NCI-H345 (cell line): ENCODE data around the gene ZCCHC7.
"Not testable (repeated sequence)": the region's sequence is repeated elsewhere in the genome, so short reads cannot be mapped to it uniquely, and the experiment has no call there.

ENCODE experiments used
- DNase-seq: peaks from one replicate; lab custom pipeline; 2025; lab: John Stamatoyannopoulos, UW

ZCCHC7 gene

GRCh38 chr9:37120843-37121335 is 515 bp downstream of the ZCCHC7 start:
- not testable (repeated sequence) for DNase-seq

GRCh38 chr9:37121881-37122280 is 1.5 kb downstream of the ZCCHC7 start:
- no peak for DNase-seq

- no peak for DNase-seq
Observed at GRCh38 chr9:37126214-37126788, 5.9 kb downstream of the ZCCHC7 start.

GRCh38 chr9:37127018-37127417 is 6.6 kb downstream of the ZCCHC7 start:
- DNase-seq, result no peak

GRCh38 chr9:37128051-37128450 is 7.7 kb downstream of the ZCCHC7 start:
- DNase-seq, result no peak

- DNase-seq, result no peak
Observed at GRCh38 chr9:37134166-37134565, 13.8 kb downstream of the ZCCHC7 start.

GRCh38 chr9:37141015-37141414 is 20.6 kb downstream of the ZCCHC7 start:
- no peak for DNase-seq

GRCh38 chr9:37144762-37145161 is 24.4 kb downstream of the ZCCHC7 start:
- no peak for DNase-seq

GRCh38 chr9:37146410-37146809 is 26.0 kb downstream of the ZCCHC7 start:
- DNase-seq, result no peak

GRCh38 chr9:37148181-37148580 is 27.8 kb downstream of the ZCCHC7 start:
- DNase-seq, result no peak

GRCh38 chr9:37149666-37150308 is 29.4 kb downstream of the ZCCHC7 start:
- no peak for DNase-seq

GRCh38 chr9:37150415-37150814 is 30.0 kb downstream of the ZCCHC7 start:
- no peak for DNase-seq

- DNase-seq, result no peak
Observed at GRCh38 chr9:37151812-37152211, 31.4 kb downstream of the ZCCHC7 start.

- DNase-seq, result no peak
Observed at GRCh38 chr9:37152365-37152764, 32.0 kb downstream of the ZCCHC7 start.

GRCh38 chr9:37155601-37156000 is 35.2 kb downstream of the ZCCHC7 start:
- DNase-seq, result no peak

GRCh38 chr9:37156205-37156604 is 35.8 kb downstream of the ZCCHC7 start:
- DNase-seq, result no peak

GRCh38 chr9:37156781-37157356 is 36.5 kb downstream of the ZCCHC7 start:
- no peak for DNase-seq

- no peak for DNase-seq
Observed at GRCh38 chr9:37157726-37158377, 37.5 kb downstream of the ZCCHC7 start.

- DNase-seq, result no peak
Observed at GRCh38 chr9:37163299-37163698, 42.9 kb downstream of the ZCCHC7 start.

GRCh38 chr9:37164335-37164734 is 44.0 kb downstream of the ZCCHC7 start:
- not testable (repeated sequence) for DNase-seq

GRCh38 chr9:37165644-37166043 is 45.3 kb downstream of the ZCCHC7 start:
- DNase-seq, result no peak

- no peak for DNase-seq
Observed at GRCh38 chr9:37167456-37168047, 47.2 kb downstream of the ZCCHC7 start.

GRCh38 chr9:37172557-37172956 is 52.2 kb downstream of the ZCCHC7 start:
- DNase-seq, result no peak
